ENCODE measurements around the gene XKR7.
A peak's percentile ranks its signal among the peaks of the same experiment; 100 is the strongest.

XKR7 gene

DNA sequence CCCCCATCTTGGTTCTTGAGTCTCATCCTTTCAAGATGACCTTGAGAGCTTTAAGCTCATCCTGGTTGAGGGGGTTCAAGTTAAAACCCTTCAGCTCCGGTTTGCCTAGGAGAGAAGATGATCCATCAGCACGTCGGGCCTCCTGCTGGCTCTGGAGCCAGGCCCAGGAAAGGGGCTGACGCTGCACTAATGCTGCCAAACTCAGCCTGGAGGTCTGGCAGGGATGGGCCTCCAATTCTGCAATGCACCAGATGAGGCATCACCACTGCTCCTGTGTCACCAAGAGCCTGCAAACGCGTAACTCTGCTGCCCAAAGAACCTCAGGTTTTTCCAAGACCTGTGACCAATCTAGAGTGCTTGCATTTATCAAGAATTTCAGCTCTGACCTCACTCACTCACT lies 22.2 kb upstream of the XKR7 start:
- DNase-seq, result no peak

DNA sequence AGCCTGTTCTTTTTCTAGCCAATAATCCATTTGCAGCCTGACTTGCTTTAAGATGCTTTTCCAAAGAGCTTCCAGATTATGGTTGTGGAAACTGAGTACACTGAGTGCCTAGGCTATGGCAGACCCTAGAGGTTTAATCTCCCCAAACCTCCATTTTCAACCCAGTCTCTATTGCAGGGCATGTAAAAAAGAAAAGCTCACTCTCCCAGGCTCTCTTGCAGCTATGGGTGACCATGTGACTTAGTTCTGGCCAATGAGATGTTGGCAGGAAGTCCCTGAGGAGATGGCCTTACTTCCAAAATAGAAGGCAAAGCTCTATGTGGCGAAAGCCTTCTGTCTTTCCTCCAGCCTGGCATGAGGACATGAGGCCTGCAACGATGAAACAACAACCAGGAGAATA lies 19.9 kb upstream of the XKR7 start:
- no peak for DNase-seq

DNA sequence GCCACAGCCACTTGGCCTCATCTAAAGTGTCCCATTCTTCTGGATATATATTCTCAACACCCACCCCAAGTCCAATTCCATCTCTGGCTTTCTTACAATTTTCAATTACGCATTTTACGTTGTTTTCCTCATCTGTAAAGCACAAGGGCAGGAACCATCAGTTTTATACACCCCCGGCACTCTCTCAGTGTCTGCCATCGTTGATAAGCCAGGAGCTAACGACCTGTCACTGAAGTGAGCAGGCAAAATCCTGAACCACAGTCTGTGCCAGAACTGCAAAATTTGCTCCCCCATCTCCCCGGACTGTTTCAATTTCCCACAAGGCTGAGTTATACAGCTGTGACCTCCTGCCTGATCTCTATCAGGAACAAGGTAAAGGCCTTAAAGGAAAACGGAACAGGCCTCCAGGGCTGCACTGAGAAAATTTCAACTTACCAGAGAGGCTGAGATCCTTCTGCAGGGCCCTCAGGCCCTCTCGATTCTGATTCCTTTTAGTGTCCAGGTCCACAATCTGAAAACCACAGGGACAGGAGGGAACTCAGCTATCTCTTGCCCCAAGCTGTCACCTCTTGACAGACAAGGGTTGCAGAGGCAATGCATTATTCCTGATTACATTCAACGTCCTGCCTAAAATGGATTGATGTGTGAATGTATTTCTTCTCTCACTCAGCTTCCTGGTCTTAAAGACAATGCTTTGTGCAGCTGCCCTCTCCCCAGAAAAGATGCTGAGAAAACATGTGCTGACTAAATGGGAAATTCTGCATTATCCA lies 17.9 kb upstream of the XKR7 start:
- DNase-seq, result no peak

DNA sequence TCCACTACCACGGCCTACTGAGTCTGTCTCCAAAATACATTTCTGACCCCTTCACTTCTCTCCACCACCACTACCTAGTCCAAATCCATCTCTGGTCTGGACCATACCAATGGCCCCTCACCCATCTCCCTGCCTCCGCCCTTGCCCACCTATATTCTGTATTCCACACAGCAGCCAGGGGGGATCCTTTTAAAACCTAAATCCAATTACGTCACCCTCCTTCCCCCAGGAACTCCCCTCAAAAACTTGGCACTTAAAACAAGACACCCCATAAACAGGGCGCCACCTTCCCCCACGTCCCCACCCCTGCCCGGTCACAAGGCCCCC lies 16.8 kb upstream of the XKR7 start:
- DNase-seq, result no peak

DNA sequence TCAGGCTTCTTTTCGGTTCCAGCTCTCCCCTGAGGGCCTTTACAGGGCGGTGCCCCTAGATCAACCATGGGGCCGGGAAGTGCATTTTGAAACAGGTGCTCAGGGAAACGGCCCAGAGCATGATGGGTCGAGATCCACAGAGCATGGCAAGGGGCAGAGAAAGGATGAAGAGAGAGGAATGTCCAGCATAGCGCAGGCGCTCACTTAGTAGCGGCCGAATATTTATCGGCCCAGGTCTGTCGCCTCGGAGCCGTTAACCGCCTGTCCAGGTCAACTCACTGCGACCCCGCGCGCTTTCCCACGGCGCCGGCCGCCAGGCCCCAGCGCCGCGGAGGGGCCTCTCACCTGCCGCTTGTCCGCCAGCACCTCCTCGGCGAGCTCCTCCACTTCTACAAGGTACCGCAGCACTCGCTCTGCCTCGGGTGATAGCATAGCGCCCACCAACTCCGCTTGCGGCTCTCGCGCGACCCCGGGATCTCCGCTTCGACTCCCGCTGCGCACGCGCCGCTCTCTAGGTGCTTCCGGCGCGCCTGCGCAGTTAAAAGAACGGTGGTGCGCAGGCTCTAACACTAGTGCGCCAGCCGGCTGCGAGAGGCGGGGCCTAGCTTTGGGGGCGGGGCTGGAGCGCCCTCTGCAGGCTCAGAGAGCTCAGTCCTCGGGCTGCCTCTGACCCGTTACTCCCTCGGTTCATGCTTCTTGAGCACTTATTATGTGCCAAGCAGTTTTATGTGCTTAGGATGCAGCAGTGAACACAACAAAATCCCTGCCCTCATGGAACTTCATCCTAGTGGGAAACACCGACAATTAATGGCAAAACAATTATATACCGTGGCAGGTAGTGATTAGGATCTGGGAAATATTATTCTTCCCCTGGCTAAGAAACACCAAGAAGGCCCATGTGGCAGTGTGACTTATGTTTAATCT lies 16.2 kb upstream of the XKR7 start, which contains the start of gene PDRG1:
Gene PDRG1 (minus strand): TSS at position 517 of the 924 bp plus-strand sequence. CDS start 85 bp downstream, at position 432.
- DNase-seq, result peak; percentile 66

DNA sequence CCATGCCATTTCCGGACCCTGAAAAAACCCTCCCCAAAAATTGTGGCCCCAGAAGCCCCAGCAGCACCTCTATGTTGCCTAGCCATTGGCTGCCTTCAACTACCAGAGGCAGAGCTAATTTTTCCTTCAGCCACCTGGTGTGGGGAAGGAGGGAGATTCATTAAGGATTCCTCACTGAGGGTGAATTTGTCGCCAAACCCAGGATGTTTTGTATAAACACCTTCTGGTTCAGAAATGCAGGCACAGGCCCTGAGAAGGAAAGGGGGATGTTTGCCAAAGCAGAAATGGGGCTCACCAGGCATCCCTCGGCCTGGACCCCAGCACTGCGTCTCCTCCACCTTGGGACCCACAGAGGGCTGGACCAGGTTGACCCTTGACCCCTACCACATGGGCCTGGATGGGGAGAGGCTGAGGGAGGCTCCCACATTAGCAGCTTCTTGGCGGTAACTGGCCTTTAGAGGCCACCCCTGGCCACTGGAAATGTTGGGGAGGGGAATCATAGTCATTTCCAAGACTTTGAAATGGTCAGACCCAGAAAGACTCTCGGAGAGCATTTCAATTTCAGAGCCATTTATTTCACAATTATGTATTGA lies 14.3 kb upstream of the XKR7 start:
- DNase-seq, result no peak

DNA sequence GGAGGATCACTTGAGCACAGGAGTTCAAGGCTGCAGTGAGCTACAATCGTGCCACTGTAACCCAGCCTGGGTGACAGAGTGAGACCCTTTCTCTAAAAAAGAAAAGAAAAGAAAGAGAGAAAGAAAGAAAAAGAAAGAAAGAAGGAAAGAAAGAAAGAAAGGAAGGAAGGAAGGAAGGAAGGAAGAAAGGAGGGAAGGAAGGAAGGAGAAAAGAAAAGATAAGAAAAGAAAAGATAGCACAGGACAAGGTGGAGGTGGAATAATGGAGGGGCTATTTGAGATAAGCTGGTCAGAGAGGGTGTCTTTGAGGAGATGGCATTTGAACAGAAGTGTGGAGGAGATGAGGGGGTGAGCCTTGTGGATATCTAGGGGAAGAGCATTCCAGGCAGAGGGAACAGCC lies 13.5 kb upstream of the XKR7 start:
- DNase-seq, result no peak

DNA sequence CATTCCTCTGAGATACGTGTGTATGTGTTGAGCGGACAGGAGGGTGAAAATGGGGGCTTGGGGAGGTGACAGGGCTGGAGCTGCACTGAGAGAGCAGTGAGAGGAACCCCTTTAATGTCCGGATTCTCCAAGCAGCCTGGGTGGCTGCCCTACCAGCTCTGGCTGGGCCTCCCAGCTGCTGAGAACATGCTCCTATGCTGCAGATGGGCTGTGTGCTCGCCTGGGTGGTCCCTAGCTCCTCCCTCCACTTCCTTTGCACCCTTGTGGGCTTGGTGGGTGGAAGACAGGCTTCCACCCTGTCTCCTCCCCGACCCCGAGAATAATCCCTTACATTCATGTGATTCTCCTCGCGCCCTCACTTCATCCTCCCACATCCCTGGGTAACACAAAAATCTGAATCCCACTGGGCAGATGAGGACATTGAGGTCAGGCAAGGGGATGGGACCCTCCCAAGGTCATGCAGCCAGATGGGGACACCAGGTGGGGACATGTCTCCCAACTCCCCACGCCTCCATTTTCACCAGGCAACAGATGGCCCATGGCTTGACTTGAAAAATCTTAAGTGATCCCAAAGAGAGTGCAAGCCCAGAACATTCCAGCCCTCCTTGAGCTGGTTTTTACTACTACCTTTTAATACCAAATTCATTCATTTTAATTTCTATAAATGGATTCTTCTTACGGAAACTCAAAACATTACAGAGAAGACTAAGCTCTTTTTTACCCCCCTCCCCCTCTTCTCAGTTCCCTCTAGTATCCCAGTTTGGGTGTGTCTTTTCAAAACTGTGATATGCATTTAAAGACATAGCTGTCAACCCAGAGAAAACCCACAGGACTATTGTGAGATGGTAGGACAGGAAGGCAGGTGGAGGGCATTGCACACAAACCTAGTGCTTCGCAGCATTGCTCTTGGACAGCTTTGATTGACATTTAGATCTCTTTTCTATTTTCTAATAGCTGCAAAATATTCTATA lies 11.1 kb upstream of the XKR7 start:
- no peak for DNase-seq

DNA sequence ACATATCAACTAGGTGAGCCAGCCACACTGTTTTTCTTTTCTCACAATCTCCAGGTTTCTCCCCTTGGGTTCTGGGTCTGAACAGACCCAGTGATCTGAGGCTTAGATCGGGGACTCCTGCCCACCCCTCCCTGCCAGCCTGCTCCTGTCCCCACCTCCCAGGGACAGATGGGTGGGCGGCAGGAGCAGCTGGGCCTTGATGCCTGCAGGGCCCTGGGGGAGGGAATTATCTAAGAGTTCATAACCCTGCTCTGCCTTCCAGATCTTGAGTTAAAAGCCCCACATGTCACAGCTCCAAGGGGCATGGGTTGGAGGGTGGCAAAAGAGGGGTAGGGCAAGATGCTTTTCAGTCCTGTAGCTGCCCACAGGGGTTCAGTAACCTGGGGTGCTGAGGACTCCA lies 5.2 kb upstream of the XKR7 start:
- DNase-seq, result no peak

DNA sequence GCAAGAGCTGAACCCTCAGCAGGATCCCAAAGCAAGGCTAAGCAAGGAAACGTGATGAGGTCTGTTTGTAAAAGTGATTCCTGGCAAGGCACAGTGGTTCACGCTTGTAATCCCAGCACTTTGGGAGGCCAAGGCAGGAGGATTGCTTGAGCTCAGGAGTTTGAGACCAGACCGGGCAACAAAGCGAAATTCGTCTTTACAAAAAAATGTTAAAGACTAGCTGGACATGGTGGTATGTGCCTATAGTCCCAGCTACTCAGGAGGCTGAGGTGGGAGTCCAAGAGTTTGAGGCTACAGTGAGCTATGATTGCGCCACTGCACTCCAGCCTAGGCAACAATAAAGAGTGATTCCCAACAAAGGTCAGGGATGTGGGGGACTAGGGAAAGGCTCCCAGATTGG lies 4.1 kb upstream of the XKR7 start:
- no peak for DNase-seq

DNA sequence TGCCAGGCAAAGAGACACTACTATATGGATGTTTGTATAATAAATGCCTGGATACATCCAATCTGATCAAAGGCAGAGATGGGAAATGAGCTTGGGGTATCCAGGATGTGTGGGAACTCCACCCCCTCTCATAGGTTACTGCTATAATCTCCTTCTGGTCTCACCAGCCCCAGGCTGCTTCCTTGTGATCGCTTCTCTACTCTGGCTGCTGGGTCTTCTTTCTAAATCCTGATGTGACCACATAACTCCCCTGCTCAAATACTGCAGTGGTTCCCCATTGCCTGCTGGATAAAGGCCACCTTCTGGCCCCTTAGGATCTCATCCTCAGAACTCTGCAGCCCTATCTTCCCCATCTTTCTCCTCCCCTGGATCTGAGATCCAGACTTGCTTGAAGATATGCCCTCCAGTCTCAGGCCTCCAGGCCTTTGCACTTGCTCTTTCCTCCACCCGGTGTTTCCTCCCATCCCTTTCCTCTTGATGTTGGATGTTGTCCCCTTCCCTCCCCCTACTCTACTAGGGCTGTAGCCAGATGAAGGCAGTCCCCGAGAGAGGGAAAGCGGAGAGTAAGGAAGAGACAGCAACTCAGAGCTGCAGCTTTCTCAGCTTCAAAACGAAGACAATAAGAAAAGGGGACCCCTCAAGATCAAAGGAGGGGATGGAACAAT lies 828 bp upstream of the XKR7 start:
- no peak for DNase-seq

DNA sequence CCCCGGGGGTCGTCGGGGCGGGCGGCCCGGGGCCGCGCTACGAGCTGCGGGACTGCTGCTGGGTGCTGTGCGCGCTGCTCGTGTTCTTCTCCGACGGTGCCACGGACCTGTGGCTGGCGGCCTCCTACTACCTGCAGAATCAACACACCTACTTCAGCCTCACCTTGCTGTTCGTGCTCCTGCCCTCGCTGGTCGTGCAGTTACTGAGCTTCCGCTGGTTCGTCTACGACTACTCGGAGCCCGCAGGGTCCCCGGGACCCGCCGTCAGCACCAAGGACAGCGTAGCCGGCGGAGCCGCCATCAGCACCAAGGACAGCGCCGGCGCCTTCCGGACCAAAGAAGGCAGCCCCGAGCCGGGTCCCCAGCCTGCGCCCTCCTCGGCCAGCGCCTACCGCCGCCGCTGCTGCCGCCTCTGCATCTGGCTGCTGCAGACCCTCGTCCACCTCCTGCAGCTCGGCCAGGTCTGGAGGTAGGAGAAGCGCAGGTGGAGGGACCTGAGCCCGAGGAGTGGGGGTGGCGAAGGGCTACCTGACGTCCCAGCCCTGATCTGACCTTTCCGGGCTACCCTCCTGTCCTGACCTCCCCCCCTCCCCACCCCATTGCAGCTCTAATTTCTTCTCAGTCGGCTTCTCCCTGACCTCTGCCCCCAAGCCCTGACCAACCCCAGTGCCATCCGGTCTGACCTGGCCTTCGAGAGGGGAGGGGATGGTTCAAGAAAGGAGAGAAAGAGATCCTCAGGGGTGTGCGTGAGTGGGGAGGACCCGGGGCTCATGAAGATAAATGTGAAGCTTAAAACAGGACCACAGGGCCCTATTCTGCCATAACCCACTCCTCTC lies 558 bp downstream of the XKR7 start:
- no peak for DNase-seq

DNA sequence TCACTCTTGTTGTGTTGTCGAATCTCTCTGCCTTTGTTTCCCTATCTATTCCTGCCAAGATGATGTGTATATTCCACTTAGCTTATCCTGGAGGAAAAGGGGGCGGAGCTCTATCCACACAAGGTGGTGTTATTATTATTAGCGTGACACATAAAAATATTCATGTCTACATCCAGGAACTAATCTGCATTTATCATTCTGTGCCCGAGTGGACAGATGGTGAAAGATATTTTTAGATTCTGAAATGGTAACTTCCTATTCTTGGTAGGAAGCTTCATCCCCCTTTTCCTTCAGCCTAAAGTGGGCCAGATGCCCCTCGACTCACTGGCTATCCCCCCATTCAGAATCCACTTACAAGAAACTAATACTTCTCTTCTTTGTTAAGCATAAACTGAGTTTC lies 2.0 kb downstream of the XKR7 start:
- DNase-seq, result no peak

DNA sequence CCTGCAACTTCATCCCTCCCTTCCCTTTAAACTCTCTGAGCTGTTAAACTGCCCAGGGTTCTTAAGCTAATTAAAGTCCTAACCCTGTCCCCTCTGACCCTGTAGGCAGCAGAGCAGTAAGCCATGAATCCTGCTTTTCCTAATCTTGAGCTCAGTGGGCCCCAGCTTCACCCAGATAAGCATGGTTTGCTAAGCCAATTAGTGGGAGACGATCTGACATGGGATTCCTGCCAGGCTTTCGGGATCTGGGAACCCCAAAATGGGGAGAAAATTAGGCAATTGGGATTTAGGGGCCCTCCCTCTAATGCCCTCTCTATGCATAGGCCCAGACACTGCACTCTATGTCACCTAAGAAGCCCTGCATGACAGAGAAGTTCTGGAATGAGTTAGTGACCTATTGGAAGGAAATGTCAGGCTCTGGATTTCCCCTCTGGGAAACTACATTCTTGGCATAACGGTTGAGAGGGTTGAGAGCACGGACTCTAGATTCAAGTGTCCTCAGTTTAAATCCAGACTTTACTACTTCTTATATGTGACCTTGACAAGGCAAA lies 4.6 kb downstream of the XKR7 start:
- DNase-seq, result no peak

DNA sequence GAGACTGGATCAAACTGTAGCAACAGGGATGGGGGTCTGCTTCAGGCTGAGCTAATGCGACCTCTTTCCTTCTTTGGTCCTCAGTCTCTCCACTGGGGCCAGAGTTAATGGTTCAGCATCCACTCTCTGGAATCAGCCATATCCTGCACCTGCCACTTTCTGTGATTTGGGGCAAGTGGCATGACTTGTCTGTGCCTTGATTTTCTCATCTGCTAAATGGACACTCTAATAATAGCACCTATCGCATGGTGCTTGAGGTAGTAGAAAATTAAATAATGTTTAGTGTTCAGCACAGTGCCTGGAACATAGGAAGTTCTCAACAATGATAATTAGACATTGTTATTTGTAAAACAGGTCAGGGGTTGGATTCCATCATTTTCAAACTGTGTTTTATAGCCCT lies 6.3 kb downstream of the XKR7 start:
- no peak for DNase-seq

DNA sequence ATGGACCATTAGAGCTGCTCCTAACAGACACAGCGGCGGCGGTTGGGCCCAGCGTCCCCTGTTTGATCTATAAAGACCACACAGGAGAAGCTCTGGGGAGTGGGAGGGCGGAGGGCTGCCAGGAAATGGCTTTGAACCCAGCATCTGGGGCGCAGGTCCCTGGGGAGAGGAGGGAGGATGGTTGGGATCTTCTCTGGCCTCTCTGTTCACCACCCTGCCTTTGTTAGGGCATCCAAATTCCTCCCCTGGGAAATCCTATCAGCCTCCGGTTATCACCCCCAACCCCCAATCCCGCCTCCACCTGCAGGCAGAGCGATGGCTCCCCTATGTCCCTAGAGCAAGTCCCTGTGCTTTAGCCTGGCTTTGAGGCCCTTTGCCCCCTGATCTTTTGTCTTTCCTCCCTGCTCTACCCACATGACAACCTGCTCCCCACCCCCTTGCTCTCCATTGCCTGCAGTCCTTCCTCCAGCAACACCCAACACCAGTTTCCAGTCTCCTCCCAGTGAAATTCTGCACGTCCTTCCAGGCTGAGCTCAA lies 7.1 kb downstream of the XKR7 start:
- DNase-seq, result no peak

DNA sequence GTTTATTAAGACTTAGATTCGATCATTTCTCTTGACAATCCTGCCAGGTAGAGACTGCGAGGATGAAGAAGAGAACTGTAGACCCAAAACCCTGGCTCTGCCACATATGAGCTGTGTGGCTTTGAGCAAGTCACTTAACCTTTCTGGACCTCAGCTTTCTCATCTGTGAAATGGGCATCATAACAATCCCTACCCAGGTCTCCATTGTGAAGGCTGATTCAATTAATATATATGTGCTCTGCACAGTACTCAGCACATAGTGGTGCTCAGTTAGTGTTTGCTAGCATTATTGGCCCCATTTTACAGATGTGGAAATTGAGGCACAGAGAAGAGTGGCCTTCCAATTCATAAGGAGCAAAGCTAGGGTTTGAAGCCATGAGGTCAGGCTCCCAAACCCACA lies 7.9 kb downstream of the XKR7 start:
- no peak for DNase-seq

DNA sequence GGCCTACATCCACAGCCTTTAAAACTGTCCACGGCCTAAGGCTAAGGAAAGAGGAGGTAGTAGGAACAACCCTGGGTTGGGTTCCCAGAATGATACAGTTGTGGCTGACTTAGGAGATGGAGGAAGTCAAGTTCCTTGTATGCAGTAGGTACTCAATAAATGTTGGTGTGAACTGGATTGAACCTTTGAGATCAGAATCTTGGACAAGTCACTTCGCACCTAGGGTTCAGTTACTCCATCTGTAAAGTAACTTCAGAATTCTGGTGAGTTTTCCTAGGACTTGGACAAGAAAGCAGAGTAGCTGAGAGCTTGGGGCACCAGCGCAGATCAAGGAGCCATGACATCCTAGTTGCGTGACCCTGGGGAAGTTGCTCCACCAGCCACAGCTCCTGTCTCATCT lies 9.1 kb downstream of the XKR7 start:
- DNase-seq, result no peak

DNA sequence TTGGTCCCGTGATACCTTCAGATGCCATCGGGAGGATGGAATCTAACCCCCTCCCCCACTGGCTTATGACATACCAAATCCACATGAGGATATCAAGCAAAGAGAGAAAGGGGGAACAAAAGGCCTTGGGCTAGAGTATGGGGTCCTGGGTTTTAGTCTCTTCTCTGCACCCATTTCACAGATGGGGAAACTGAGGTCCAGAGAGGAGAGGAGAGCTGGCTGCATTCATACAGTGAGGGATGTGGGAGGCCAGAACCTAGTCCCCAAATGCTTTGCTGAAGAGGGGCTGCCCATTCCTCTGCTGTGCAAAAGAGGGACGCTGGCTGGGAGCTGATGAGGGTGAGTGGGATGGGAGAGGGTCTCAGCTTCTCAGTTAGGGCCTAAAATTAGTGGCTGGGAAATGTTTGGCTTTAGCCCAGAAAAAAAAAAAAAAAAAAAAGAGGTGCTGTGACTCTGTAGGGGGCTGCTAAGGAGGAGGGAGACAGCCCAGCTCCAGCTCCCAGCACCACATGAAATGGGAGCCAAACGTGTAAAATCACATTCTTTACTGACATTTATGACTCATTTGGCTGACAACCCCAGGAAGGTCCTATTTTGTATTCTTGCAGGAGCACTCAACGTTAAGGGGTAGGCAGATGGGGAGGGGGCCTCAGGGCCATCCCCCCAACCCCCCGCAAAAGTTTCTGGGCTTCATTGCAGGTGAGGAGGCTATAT lies 11.9 kb downstream of the XKR7 start:
- no peak for DNase-seq

DNA sequence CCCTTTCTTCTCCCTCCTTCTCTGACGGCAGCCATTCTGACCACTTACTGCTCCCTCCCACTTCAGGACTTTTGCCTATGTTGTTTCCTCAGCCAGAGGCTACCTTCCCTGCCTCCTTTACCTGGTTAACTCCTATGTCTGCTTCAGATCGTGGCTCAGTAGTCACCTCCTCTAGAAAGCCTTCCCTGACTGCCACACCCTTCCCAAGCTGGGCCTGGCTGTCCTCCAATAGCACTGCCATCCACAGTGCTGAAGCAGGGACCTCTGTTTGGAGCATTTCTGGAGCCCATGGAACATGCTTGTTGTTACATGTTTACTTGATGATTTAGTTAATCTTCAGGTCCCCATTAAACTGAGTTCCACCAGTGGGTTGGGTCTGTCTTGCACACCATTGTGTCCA lies 13.8 kb downstream of the XKR7 start:
- no peak for DNase-seq

All from cortex of kidney (tissue), 1 donor.